Natural killer cell (primary cell): Measurements from ENCODE around the gene RNF151. TPM values are rescaled to one million over a fixed set of nuclear protein-coding genes. Genes with fewer than 3 reads are reported as not detected.

ENCODE experiments used
- ATAC-seq, 3 donors: fragments of 150-1000 bp in 2 of 3; fragments of 200-7000 bp in 1 of 3; cut with Tn5 transposase; 1 replicate in 1 of 3; 2 replicates in 2 of 3; pipeline ENCODE4 v1.10.0; 2021; ENCODE audit warnings: mild to moderate bottlenecking in 2 of 3, moderate library complexity in 2 of 3
- DNase-seq, 2 donors: peaks; one replicate each; pipeline versions ENCODE4 v3.0.0 to v3.0.0-alpha.2; 2013 to 2021; ENCODE audit warnings: mixed read lengths in 1 of 2
- H3K27ac ChIP-seq: one replicate; pipeline ENCODE4 v1.5.1; 2013; ENCODE audit warnings: mild to moderate bottlenecking, low read length
- H3K27me3 ChIP-seq: one replicate; pipeline ENCODE4 v1.6.1; 2013; ENCODE audit warnings: low read length; ENCODE audit not compliant: control insufficient read depth, insufficient read depth
- H3K36me3 ChIP-seq: one replicate; pipeline ENCODE4 v1.6.1; 2013; ENCODE audit warnings: low read length; ENCODE audit not compliant: control insufficient read depth, insufficient read depth
- H3K4me1 ChIP-seq: one replicate; pipeline ENCODE4 v1.6.1; 2013; ENCODE audit warnings: low read length; ENCODE audit not compliant: control insufficient read depth, insufficient read depth
- H3K4me3 ChIP-seq: one replicate; pipeline ENCODE4 v1.5.1; 2013; ENCODE audit warnings: low read length
- H3K9me3 ChIP-seq: one replicate; pipeline ENCODE4 v1.6.1; 2013; ENCODE audit warnings: low read length; ENCODE audit not compliant: control insufficient read depth, insufficient read depth
- H3K27ac Mint-ChIP-seq, 2 donors: one replicate each; pipeline ENCODE4 v1.8.0; 2022; ENCODE audit warnings: mild to moderate bottlenecking in 2 of 2, mixed read lengths in 2 of 2, moderate library complexity in 1 of 2
- H3K27me3 Mint-ChIP-seq, 2 donors: one replicate each; pipeline ENCODE4 v1.8.0; 2022; ENCODE audit warnings: low read depth in 2 of 2, mixed read lengths in 2 of 2
- H3K36me3 Mint-ChIP-seq: one replicate; pipeline ENCODE4 v1.8.0; 2022; ENCODE audit warnings: mixed read lengths
- H3K4me1 Mint-ChIP-seq, 2 donors: one replicate each; pipeline ENCODE4 v1.8.0; 2022; ENCODE audit warnings: mixed read lengths in 2 of 2
- H3K4me3 Mint-ChIP-seq: one replicate; pipeline ENCODE4 v1.8.0; 2022; ENCODE audit warnings: mild to moderate bottlenecking, moderate library complexity, mixed read lengths
- H3K9me3 Mint-ChIP-seq, 2 donors: one replicate each; pipeline ENCODE4 v1.8.0; 2022; ENCODE audit warnings: mixed read lengths in 2 of 2
- CTCF ChIP-seq: fragments of 200-600 bp; IDR thresholded peaks from one replicate; pipeline ENCODE4 v1.8.0; 2022; ENCODE audit warnings: antibody characterized with exemption
- WGBS: methylation state at CpG from one replicate; pipeline ENCODE4 v1.1.7; 2013; ENCODE audit warnings: missing lambda C conversion rate; ENCODE audit not compliant: insufficient coverage; 5-methylcytosine and 5-hydroxymethylcytosine counted together
- intact Hi-C: fragments of 100-400 bp; cut with micrococcal nuclease; formaldehyde crosslinking; loops from one replicate; pipeline ENCODE4 v1.14.2; 2022
- total RNA-seq, 4 donors: library from RNA; stranded (reverse); fragments of 120-200 nt in 1 of 4; gene quantifications; one replicate each; pipeline versions ENCODE4 v1.2.3 to v1.2.4, GENCODE V29; 2013 to 2022

RNF151 gene
- total RNA-seq, 3 donors from 2014 or later (not counting 1 experiment from before 2014, with no cell fraction given): not detected

GRCh38 chr16:1999866-2000514 is 33.3 kb downstream of the RNF151 start:
- no peaks in the 10 kb centered on the region for H3K9me3 Mint-ChIP-seq
- Histone ChIP-seq H3K9me3 (no peaks in the 10 kb centered on the region), H3K27ac (no peak overlapping the region), H3K27me3 (no peaks in the 10 kb centered on the region), H3K4me3 (no peak overlapping the region), H3K4me1 (peaks cover 21% of the 10 kb centered on the region), H3K36me3 (peaks cover 49% of the 10 kb centered on the region)
- H3K27ac Mint-ChIP-seq: no peak overlapping the region
- no peak for TF ChIP-seq CTCF
- H3K4me1 Mint-ChIP-seq: peaks cover 0 to 18% of the 10 kb centered on the region in 2 donors
- no peak overlapping the region for H3K4me3 Mint-ChIP-seq
- no peaks in the 10 kb centered on the region for H3K27me3 Mint-ChIP-seq
- 96% methylated on average over 28 of the region's 28 CpGs for WGBS
- no peak for ATAC-seq
- no peak for DNase-seq
- intact Hi-C loops: loop anchor here (10.0 kb wide), 2 partner anchors 485 to 665 kb away; no protein-coding TSS in a partner anchor
- H3K36me3 Mint-ChIP-seq: no peaks in the 10 kb centered on the region

- WGBS: 98% methylated on average over 19 of the region's 19 CpGs
- Mint-ChIP-seq H3K27ac (no peak overlapping the region), H3K9me3 (no peaks in the 10 kb centered on the region), H3K4me1 (peaks cover 0 to 21% of the 10 kb centered on the region in 2 donors), H3K27me3 (no peaks in the 10 kb centered on the region), H3K36me3 (no peaks in the 10 kb centered on the region), H3K4me3 (no peak overlapping the region)
- intact Hi-C loops: loop anchor here (10.0 kb wide), 2 partner anchors 484 to 664 kb away; no protein-coding TSS in a partner anchor
- ATAC-seq (no peak), DNase-seq (no peak)
- peaks cover 27% of the 10 kb centered on the region for H3K4me1 ChIP-seq
- no peaks in the 10 kb centered on the region for H3K9me3 ChIP-seq
- TF ChIP-seq CTCF: no peak
- H3K27ac ChIP-seq: no peak overlapping the region
- H3K36me3 ChIP-seq: peaks cover 49% of the 10 kb centered on the region
- H3K4me3 ChIP-seq: no peak overlapping the region
- H3K27me3 ChIP-seq: no peaks in the 10 kb centered on the region
Measured at GRCh38 chr16:2001035-2001434, 34.4 kb downstream of the RNF151 start.

- DNase-seq: no peak
- intact Hi-C loops: loop anchor here (10.0 kb wide), 2 partner anchors 483 to 663 kb away; no protein-coding TSS in a partner anchor
- Histone ChIP-seq H3K4me3 (no peak overlapping the region), H3K27me3 (no peaks in the 10 kb centered on the region), H3K9me3 (no peaks in the 10 kb centered on the region), H3K27ac (no peak overlapping the region), H3K4me1 (peaks cover 29% of the 10 kb centered on the region), H3K36me3 (peaks cover 48% of the 10 kb centered on the region)
- Mint-ChIP-seq H3K4me1 (peaks cover 4 to 25% of the 10 kb centered on the region in 2 donors), H3K36me3 (no peaks in the 10 kb centered on the region), H3K27ac (no peak overlapping the region), H3K4me3 (no peak overlapping the region), H3K9me3 (no peaks in the 10 kb centered on the region), H3K27me3 (no peaks in the 10 kb centered on the region)
- WGBS: 98% methylated on average over 53 of the region's 53 CpGs
- no peak for ATAC-seq
- TF ChIP-seq CTCF: no peak
Measured at GRCh38 chr16:2001456-2002355, 35.0 kb downstream of the RNF151 start.
